WTC11 (cell line): ENCODE data around the gene NDUFV1.

Experiments
- ATF2 ChIP-seq: sonication (generic); formaldehyde crosslinking; IDR thresholded peaks from 2 replicates; pipeline ENCODE4 v1.8.1; 2022; ENCODE audit warnings: low read depth, missing genetic modification reagents, borderline replicate concordance
- CTCF ChIP-seq: fragments of 200-600 bp; IDR thresholded peaks from 2 replicates; pipeline ENCODE4 v1.8.0; 2022; ENCODE audit warnings: antibody characterized with exemption

- TF ChIP-seq CTCF (no peak), ATF2 (CRISPR knock-in tag) (no peak)
Measured at GRCh38 chr11:67615728-67616430, 9.1 kb downstream of the NDUFV1 start.
